Immature natural killer cell (primary cell): Measurements from ENCODE around the gene TADA1. TPM values are rescaled to one million over a fixed set of nuclear protein-coding genes. Genes with fewer than 3 reads are reported as not detected.
A peak's percentile ranks its signal among the peaks of the same experiment; 100 is the strongest.
"Not testable (repeated sequence)": the region's sequence is repeated elsewhere in the genome, so short reads cannot be mapped to it uniquely, and the experiment has no call there.

Source experiments
- DNase-seq, 3 donors: peaks; one replicate each; pipeline ENCODE4 v3.0.0; 2022; ENCODE audit warnings: mixed read lengths in 1 of 3
- H3K27ac Mint-ChIP-seq, 6 donors: one replicate each; pipeline ENCODE4 v1.8.0; 2020; ENCODE audit warnings: mixed read lengths in 6 of 6, mild to moderate bottlenecking in 5 of 6, inconsistent platforms in 4 of 6, moderate library complexity in 3 of 6
- H3K27me3 Mint-ChIP-seq, 3 donors: one replicate each; pipeline ENCODE4 v1.8.0; 2020 to 2021; ENCODE audit warnings: low read depth in 3 of 3, mild to moderate bottlenecking in 3 of 3, mixed read lengths in 3 of 3, moderate library complexity in 3 of 3, inconsistent platforms in 1 of 3
- H3K36me3 Mint-ChIP-seq, 3 donors: one replicate each; pipeline ENCODE4 v1.8.0; 2020; ENCODE audit warnings: mixed read lengths in 3 of 3, inconsistent platforms in 2 of 3, mild to moderate bottlenecking in 2 of 3
- H3K4me1 Mint-ChIP-seq, 2 donors: one replicate each; pipeline ENCODE4 v1.8.0; 2020; ENCODE audit warnings: inconsistent platforms in 2 of 2, mild to moderate bottlenecking in 2 of 2, mixed read lengths in 2 of 2, moderate library complexity in 1 of 2
- H3K4me3 Mint-ChIP-seq, 5 donors: one replicate each; pipeline ENCODE4 v1.8.0; 2020; ENCODE audit warnings: mild to moderate bottlenecking in 5 of 5, mixed read lengths in 5 of 5, inconsistent platforms in 3 of 5, moderate library complexity in 3 of 5
- H3K9me3 Mint-ChIP-seq, 6 donors: one replicate each; pipeline ENCODE4 v1.8.0; 2020; ENCODE audit warnings: mild to moderate bottlenecking in 6 of 6, mixed read lengths in 6 of 6, inconsistent platforms in 4 of 6, moderate library complexity in 3 of 6
- polyA plus RNA-seq, 3 donors: library from polyadenylated mRNA; unstranded; fragments of 300-500 nt; fragmentation: Illumina TruSeq; gene quantifications; one replicate each; pipeline ENCODE4 v1.2.3, GENCODE V29; 2021

TADA1 gene
- polyA plus RNA-seq, 3 donors from 2014 or later, result 14.4 to 16.6 (median 16.3) TPM

DNA sequence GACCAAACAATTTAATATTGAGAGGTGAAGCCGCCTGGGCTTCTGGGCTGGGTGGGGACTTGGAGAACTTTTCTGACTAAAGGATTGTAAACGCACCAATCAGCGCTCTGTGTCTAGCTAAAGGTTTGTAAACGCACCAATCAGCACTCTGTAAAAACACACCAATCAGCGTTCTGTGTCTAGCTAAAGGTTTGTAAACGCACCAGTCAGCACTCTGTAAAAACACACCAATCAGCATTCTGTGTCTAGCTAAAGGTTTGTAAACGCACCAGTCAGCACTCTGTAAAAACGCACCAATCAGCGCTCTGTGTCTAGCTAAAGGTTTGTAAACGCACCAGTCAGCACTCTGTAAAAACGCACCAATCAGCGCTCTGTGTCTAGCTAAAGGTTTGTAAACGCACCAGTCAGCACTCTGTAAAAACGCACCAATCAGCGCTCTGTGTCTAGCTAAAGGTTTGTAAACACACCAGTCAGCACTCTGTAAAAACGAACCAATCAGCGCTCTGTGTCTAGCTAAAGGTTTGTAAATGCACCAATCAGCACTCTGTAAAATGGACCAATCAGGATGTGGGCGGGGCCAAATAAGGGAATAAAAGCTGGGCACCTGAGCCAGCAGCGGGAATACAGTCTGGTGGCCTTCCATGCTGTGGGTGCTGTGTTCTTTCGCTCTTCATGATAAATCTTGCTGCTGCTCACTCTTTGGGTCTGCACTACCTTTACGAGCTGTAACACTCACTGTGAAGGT, 2.3 kb upstream of the TADA1 start:
- H3K27me3 Mint-ChIP-seq, H3K36me3 Mint-ChIP-seq, DNase-seq: not testable (repeated sequence)

DNA sequence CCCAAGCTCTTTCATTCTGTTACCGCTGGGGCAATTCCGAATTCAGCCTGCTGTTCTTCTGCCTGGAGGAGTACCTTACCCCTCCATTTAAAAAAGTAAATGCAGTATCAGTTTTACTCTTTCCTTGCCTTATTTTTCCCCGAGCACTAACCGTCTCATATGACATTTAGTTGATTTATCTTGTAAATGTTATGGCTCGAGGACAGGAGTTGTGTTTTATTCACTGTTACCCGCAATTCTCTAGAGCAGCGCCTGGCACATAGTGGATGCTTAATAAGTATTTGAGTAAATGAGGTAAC, 425 bp upstream of the TADA1 start:
- DNase-seq, result no peak
- Mint-ChIP-seq H3K9me3 (no peaks in the 10 kb centered on the region), H3K4me3 (peak overlapping the region; percentile 93 to 99 (median 96)), H3K36me3 (peaks cover 0 to 4% (median 0%) of the 10 kb centered on the region in 3 donors), H3K27ac (peak overlapping the region; percentile 92 to 98 (median 98)), H3K27me3 (peaks cover 3 to 7% (median 7%) of the 10 kb centered on the region in 3 donors), H3K4me1 (peaks cover 37 to 58% of the 10 kb centered on the region in 2 donors)

More for the DNA sequence above, 2.3 kb upstream of the TADA1 start:
- H3K4me3 Mint-ChIP-seq, H3K9me3 Mint-ChIP-seq, H3K27ac Mint-ChIP-seq: not testable (repeated sequence)
- peaks cover 30 to 40% of the 10 kb centered on the region in 2 donors for H3K4me1 Mint-ChIP-seq

DNA sequence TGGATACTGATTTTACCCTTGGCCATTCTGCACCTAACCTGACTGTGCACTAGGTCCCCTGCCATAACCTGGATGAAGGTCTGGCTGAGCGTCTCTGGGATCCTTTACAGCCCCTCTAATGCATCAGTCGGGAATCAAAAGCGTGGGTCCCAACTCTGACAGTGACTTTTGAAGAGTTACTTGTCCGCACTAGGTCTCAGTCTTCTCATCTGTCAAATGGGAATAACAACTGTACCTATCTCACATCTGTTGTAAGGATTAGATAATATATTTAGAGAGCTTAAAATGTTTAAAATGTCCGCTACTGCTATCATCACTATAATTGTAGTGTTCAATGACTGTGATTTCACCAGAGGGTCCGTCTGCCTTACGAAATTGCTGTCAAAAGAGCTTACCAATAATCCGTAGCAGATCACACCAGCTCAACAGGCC, 746 bp downstream of the TADA1 start:
- peaks cover 0 to 4% (median 0%) of the 10 kb centered on the region in 3 donors for H3K36me3 Mint-ChIP-seq
- H3K4me3 Mint-ChIP-seq, result peak overlapping the region; percentile 81 to 90 (median 86)
- H3K27me3 Mint-ChIP-seq, result peaks cover 3 to 7% (median 7%) of the 10 kb centered on the region in 3 donors
- no peaks in the 10 kb centered on the region for H3K9me3 Mint-ChIP-seq
- peak overlapping the region; percentile 76 to 92 (median 84) for H3K27ac Mint-ChIP-seq
- peaks cover 37 to 66% of the 10 kb centered on the region in 2 donors for H3K4me1 Mint-ChIP-seq
- DNase-seq, result no peak

DNA sequence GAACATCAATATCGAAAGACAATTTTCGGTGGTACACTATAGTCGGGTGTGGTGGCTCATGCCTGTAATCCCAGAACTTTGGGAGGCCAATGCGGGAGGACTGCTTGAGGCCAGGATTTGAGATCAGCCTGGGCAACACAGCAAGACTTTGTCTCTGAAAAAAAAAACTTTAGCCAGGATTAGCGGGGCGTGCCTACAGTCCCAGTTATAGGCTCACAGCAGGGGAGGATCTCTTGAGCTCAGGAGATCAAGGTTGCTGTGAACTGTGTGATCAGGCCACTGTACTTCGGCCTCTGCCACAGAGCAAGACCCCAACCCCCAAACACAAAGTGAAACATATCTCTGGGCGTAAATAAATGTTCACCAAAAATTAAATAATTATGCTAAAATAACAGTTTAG, 1.6 kb downstream of the TADA1 start:
- Mint-ChIP-seq H3K4me3 (peak overlapping the region in 3 of 5 donors; percentile 18 to 55 (median 35)), H3K36me3 (peaks cover 0 to 4% (median 0%) of the 10 kb centered on the region in 3 donors), H3K27me3 (peaks cover 3 to 7% (median 4%) of the 10 kb centered on the region in 3 donors), H3K9me3 (no peaks in the 10 kb centered on the region), H3K4me1 (peaks cover 40 to 74% of the 10 kb centered on the region in 2 donors), H3K27ac (no peak overlapping the region)
- no peak for DNase-seq

DNA sequence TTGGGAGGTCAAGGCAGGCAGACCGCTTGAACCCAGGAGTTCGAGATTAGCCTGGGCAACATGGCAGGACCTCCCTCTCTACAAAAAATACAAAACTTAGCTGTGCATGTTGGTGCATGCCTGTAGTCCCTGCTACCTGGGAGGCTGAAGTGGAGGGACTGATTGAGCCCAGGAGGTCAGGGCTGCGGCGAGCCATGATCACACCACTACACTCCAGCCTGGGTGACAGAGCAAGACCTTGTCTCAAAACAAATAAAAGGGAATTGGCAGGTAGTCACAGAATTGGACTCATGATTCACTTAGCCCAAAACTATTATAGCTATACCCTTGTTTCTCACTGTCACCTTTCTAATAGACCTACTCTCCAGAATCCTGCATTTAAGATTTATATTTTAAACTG, 5.5 kb downstream of the TADA1 start:
- peak overlapping the region in 1 of 6 donors; percentile 24 for H3K27ac Mint-ChIP-seq
- H3K27me3 Mint-ChIP-seq, result peaks cover 0 to 2% (median 0%) of the 10 kb centered on the region in 3 donors
- H3K4me3 Mint-ChIP-seq, result no peak overlapping the region
- H3K9me3 Mint-ChIP-seq, result no peaks in the 10 kb centered on the region
- peaks cover 4 to 15% (median 6%) of the 10 kb centered on the region in 3 donors for H3K36me3 Mint-ChIP-seq
- H3K4me1 Mint-ChIP-seq, result peaks cover 29 to 62% of the 10 kb centered on the region in 2 donors
- DNase-seq, result no peak

DNA sequence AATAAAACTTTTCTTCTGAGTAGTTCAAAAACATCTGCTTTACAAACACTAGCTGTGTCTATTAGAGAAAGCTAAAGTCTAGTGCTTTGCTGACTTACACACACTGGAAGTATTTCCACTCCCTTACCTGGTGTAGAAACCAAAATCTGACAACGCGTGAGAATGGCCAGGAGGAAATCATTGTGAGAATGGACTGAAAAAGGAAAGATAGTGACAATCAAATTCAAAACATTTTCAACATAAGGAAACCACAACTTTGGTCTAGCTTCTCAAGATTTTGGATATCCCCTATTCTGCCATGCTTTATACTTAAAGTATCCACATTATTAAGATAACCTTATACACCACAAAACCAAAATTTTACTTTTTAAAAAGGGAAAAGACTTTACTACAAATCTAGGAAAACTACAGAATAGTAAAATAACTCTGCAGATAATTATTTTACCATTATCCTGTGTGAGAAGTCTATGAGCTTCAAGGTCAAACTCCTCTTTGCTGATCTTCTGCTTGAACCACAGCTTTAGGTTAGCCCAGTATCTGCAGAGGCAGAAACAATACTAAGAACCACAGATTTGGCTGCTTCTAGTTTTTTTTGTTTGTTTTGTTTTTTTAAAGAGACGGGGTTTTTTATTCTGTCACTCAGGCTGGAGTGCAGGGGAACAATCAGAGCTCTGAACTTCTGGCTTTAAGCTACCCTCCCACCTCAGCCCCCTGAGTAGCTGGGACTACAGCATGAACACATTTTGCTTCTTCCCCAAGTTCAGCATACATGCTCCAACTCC, 6.6 kb downstream of the TADA1 start:
- Mint-ChIP-seq H3K27me3 (peaks cover 0 to 2% (median 0%) of the 10 kb centered on the region in 3 donors), H3K9me3 (no peaks in the 10 kb centered on the region), H3K4me3 (no peak overlapping the region), H3K4me1 (peaks cover 20 to 51% of the 10 kb centered on the region in 2 donors), H3K27ac (peak overlapping the region in 3 of 6 donors; percentile 34 to 40 (median 37)), H3K36me3 (peaks cover 8 to 15% (median 10%) of the 10 kb centered on the region in 3 donors)
- no peak for DNase-seq

DNA sequence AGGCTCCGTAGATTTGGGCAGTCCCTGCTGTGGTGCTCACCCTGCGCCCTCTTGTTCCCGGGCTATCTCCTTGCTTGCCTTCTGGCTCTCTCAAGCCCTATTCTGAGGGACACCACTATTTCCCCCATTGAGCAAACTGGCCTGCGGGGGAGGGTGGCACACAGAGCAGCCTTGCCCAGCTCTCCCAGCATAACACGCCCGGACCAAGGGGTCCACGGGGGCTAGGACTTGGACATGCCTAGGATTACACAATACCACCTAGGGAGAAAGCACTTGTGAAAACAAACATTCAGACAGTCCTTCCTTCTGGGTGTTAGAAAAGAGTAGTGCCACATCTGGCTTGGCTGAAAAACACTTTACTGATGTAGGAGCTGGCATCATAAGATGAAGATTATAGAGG, 7.4 kb downstream of the TADA1 start:
- DNase-seq, result no peak
- peaks cover 0 to 2% (median 0%) of the 10 kb centered on the region in 3 donors for H3K27me3 Mint-ChIP-seq
- H3K9me3 Mint-ChIP-seq, result no peaks in the 10 kb centered on the region
- peaks cover 13 to 19% (median 14%) of the 10 kb centered on the region in 3 donors for H3K36me3 Mint-ChIP-seq
- H3K4me1 Mint-ChIP-seq, result peaks cover 16 to 47% of the 10 kb centered on the region in 2 donors
- H3K27ac Mint-ChIP-seq, result no peak overlapping the region
- H3K4me3 Mint-ChIP-seq, result no peak overlapping the region

DNA sequence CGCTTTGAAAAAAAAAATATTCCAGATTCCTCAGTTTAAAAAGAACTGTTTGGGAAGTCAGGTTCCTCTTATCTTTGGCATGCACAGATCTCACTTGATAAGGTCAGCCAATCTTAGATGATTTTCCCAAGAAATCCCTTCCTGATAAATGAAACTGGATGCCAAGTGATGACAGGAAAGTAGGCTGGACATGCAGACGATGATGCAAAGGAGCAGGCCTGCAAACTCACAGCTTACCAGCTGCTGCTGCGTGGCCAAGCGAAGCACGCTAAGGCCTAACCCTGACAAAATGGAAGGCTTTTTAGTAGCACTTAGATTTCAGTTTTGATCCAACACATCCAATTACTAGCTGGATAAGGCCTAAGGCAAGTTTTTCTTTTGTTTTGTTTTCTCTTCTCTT, 10.1 kb downstream of the TADA1 start:
- Mint-ChIP-seq H3K27me3 (no peaks in the 10 kb centered on the region), H3K9me3 (no peaks in the 10 kb centered on the region), H3K36me3 (peaks cover 14 to 28% (median 25%) of the 10 kb centered on the region in 3 donors), H3K4me1 (peaks cover 7 to 20% of the 10 kb centered on the region in 2 donors), H3K27ac (no peak overlapping the region), H3K4me3 (no peak overlapping the region)
- no peak for DNase-seq

DNA sequence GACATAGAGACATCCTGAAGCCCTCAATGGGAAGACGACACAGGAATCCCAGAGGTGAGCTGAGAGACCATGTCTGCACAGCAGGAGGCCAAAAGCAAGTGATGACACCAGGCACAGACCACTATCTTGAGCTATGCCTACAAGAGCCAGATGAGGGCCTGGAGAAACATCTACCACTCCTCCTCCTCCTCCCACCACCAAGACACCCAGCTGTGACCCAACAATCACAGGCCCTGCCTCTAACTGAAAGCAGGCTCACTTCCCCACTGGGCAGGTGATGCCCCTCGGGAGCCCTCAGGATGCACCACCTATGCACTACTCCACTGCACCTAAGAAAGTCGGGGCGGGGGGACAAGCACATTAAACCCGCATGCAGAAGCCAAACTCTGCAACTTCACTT, 16.5 kb downstream of the TADA1 start:
- H3K27ac Mint-ChIP-seq, result no peak overlapping the region
- H3K27me3 Mint-ChIP-seq, result no peaks in the 10 kb centered on the region
- peaks cover 0 to 3% of the 10 kb centered on the region in 2 donors for H3K4me1 Mint-ChIP-seq
- no peak overlapping the region for H3K4me3 Mint-ChIP-seq
- H3K36me3 Mint-ChIP-seq, result peaks cover 11 to 35% (median 32%) of the 10 kb centered on the region in 3 donors
- no peak for DNase-seq
- no peaks in the 10 kb centered on the region for H3K9me3 Mint-ChIP-seq

DNA sequence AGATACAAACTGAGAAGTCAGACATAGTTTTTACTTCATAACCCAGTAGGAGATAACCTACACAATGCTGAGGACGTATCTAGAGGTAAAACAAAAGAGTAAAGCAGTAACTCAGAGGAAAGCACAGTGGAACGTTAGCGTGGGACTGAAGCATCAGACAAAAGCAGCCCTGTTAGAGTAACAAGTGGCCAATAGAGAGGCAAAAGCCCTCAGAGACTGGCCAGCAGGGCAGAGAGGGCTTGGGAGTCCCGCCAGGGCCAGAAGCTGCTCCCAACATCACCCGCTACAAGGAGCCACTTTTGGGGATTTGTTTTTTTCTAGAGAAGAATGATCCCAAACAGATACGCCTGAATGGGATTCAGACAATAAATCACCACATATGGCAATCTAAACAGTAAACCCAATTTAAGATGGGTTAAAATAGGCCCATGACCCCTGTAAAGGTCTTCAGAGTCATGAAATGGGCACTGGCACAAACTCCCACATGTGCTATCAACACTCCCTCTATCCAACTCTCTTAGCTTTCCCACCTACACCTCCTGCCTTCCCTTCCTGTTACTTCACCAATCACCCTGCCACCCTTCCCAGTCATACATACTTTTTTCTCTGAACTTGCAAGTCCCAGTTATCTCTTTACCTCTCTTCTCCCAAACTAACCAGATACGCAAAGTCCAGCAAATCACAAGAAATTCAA, 17.2 kb downstream of the TADA1 start:
- no peak for DNase-seq
- Mint-ChIP-seq H3K36me3 (peaks cover 7 to 36% (median 26%) of the 10 kb centered on the region in 3 donors), H3K4me1 (peaks cover under 1 to 9% of the 10 kb centered on the region in 2 donors)

DNA sequence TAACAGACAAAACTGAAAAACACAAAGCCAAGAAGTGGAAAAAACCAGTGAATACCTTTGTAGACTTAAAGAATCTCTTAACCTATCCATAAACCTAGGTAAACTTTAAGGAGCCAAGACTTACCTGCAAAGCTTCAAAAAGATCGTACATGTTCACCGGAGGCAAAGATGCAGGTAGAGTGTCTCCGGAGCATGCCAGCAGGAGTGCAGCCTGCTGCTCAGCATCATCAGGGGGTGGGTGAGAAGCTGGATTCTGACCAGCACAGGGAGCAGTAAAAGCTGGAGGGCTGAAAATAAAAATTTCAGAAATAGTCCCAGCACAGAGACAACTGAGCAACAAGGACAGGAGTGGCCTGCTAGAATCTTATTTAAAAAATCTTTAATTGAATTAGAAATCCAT, 18.1 kb downstream of the TADA1 start:
- Mint-ChIP-seq H3K36me3 (peaks cover 7 to 29% (median 25%) of the 10 kb centered on the region in 3 donors), H3K27ac (peak overlapping the region in 1 of 6 donors; percentile 1), H3K27me3 (no peaks in the 10 kb centered on the region), H3K4me3 (no peak overlapping the region), H3K9me3 (no peaks in the 10 kb centered on the region), H3K4me1 (peaks cover 2 to 11% of the 10 kb centered on the region in 2 donors)
- DNase-seq, result no peak

More for the DNA sequence above, 17.2 kb downstream of the TADA1 start:
- no peaks in the 10 kb centered on the region for H3K27me3 Mint-ChIP-seq
- H3K4me3 Mint-ChIP-seq, result no peak overlapping the region
- no peaks in the 10 kb centered on the region for H3K9me3 Mint-ChIP-seq
- peak overlapping the region in 3 of 6 donors; percentile 8 to 72 (median 31) for H3K27ac Mint-ChIP-seq

DNA sequence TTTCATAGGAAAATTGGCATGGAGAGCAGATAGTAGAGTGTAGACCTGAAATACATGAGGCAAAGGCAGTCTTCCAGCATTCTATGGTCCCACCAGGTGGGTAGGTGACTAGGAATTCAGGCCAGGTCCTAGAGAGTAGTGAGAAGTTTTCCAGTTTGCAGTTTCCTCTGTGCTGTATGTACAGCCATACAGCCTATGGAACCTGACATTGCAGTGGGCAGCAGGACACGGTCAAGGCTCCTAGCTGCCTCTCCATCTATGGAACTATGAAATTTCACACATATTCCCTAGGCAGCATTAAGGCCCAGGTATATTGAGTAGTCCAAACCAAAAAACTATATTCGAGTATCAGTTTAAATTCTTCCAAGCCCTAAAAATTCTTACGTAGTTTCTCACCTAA, 20.5 kb downstream of the TADA1 start:
- peak overlapping the region in 1 of 6 donors; percentile 14 for H3K27ac Mint-ChIP-seq
- peaks cover 7 to 40% (median 19%) of the 10 kb centered on the region in 3 donors for H3K36me3 Mint-ChIP-seq
- H3K27me3 Mint-ChIP-seq, result no peaks in the 10 kb centered on the region
- peaks cover 2 to 21% of the 10 kb centered on the region in 2 donors for H3K4me1 Mint-ChIP-seq
- no peak overlapping the region for H3K4me3 Mint-ChIP-seq
- DNase-seq, result no peak
- H3K9me3 Mint-ChIP-seq, result no peaks in the 10 kb centered on the region

DNA sequence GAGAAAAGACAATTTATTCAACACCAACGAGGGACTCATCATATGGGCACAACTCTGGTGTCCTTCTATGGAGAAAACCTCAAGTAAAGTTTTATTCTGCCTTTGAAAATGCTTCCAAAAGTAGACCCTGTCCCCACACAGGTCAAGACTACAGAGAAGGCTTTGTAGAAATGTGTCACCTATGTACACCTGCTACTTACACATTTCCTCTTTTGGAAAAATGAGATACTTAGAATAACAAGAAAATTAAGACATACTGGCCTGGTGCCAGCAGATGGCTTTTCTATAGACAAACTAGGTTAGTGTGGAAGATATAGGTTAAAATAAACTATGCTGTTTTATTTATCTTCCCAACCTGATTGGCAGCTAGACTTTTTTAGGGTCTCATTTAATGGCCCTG, 23.1 kb downstream of the TADA1 start:
- H3K4me3 Mint-ChIP-seq, result no peak overlapping the region
- peaks cover 3 to 21% of the 10 kb centered on the region in 2 donors for H3K4me1 Mint-ChIP-seq
- H3K36me3 Mint-ChIP-seq, result peaks cover 7 to 48% (median 15%) of the 10 kb centered on the region in 3 donors
- DNase-seq, result no peak
- no peaks in the 10 kb centered on the region for H3K9me3 Mint-ChIP-seq
- no peaks in the 10 kb centered on the region for H3K27me3 Mint-ChIP-seq
- no peak overlapping the region for H3K27ac Mint-ChIP-seq
